DND-41 (cell line): Measurements from ENCODE around the gene HIVEP2.

Source experiments
- CTCF ChIP-seq: IDR thresholded peaks from 2 replicates; pipeline ENCODE4 v1.5.1; 2012; ENCODE audit warnings: borderline replicate concordance, low read length, moderate library complexity, mild to moderate bottlenecking; ENCODE audit not compliant: poor library complexity, severe bottlenecking; ENCODE audit errors: extremely low read depth
- EZH2 ChIP-seq: IDR thresholded peaks from 3 replicates; pipeline ENCODE4 v1.6.1; 2012; ENCODE audit warnings: borderline replicate concordance, low read depth, mild to moderate bottlenecking, moderate library complexity, low read length, inconsistent platforms; ENCODE audit not compliant: severe bottlenecking

- no peak for TF ChIP-seq CTCF
- no peak for TF ChIP-seq EZH2
Measured at GRCh38 chr6:142861711-142862110, 83.3 kb downstream of the HIVEP2 start.
